NK-92 treated with Interleukin-12 subunit alpha and Interleukin-12 subunit beta, amount 100 ng/mL, for 24 hours (cell line): Measurements from ENCODE around the gene PRR12.

Experiments used
- DNase-seq: peaks from one replicate; lab custom pipeline; 2025; lab: John Stamatoyannopoulos, UW

PRR12 gene

GRCh38 chr19:49560358-49560900 is 30.6 kb upstream of the PRR12 start:
- DNase-seq, result no peak

- no peak for DNase-seq
Observed at GRCh38 chr19:49564616-49565045, 26.4 kb upstream of the PRR12 start.

- DNase-seq, result no peak
Observed at GRCh38 chr19:49565261-49565660, 25.7 kb upstream of the PRR12 start.

- DNase-seq, result no peak
Observed at GRCh38 chr19:49566302-49566701, 24.7 kb upstream of the PRR12 start.

- DNase-seq, result no peak
Observed at GRCh38 chr19:49567861-49568441, 23.0 kb upstream of the PRR12 start.

- DNase-seq, result no peak
Observed at GRCh38 chr19:49570138-49570856, 20.7 kb upstream of the PRR12 start.

- DNase-seq, result no peak
Observed at GRCh38 chr19:49570997-49571676, 19.8 kb upstream of the PRR12 start.

GRCh38 chr19:49573009-49573408 is 18.0 kb upstream of the PRR12 start:
- no peak for DNase-seq

GRCh38 chr19:49573425-49573824 is 17.6 kb upstream of the PRR12 start:
- no peak for DNase-seq

GRCh38 chr19:49574206-49574755 is 16.7 kb upstream of the PRR12 start:
- DNase-seq, result no peak

GRCh38 chr19:49579193-49579592 is 11.8 kb upstream of the PRR12 start:
- no peak for DNase-seq

GRCh38 chr19:49579947-49580263 is 11.1 kb upstream of the PRR12 start:
- no peak for DNase-seq

- peak; percentile 85 for DNase-seq
Observed at GRCh38 chr19:49580264-49581006, 10.5 kb upstream of the PRR12 start, which contains the start of gene NOSIP. Gene NOSIP, minus strand, starts transcription at chr19:49580556. Its CDS starts 19,865 bp downstream, at chr19:49560691.

- no peak for DNase-seq
Observed at GRCh38 chr19:49581007-49581508, 9.9 kb upstream of the PRR12 start, which contains the start of gene PRRG2. Gene PRRG2, plus strand, starts transcription at chr19:49581316. Its CDS starts 1,904 bp downstream, at chr19:49583220.

GRCh38 chr19:49583239-49583638 is 7.7 kb upstream of the PRR12 start:
- no peak for DNase-seq

GRCh38 chr19:49585023-49585422 is 6.0 kb upstream of the PRR12 start:
- no peak for DNase-seq

- no peak for DNase-seq
Observed at GRCh38 chr19:49587227-49587626, 3.8 kb upstream of the PRR12 start.

- DNase-seq, result no peak
Observed at GRCh38 chr19:49588365-49589122, 2.4 kb upstream of the PRR12 start.

- DNase-seq, result no peak
Observed at GRCh38 chr19:49589502-49589905, 1.5 kb upstream of the PRR12 start.

GRCh38 chr19:49590071-49590970 is 661 bp upstream of the PRR12 start:
- peak; percentile 97 for DNase-seq
